HepG2 (cell line): ENCODE results near the gene NME7. TPM values are rescaled to one million over a fixed set of nuclear protein-coding genes. Genes with fewer than 3 reads are reported as not detected.

Experiments
- ATF1 ChIP-seq: IDR thresholded peaks from 2 replicates; pipeline ENCODE4 v1.6.1; 2016; ENCODE audit warnings: mild to moderate bottlenecking, control low read depth
- ATRX ChIP-seq: sonication (generic); formaldehyde crosslinking; IDR thresholded peaks from 2 replicates; pipeline ENCODE4 v1.4.0; 2020; ENCODE audit warnings: missing genetic modification reagents, borderline replicate concordance
- BCL3 ChIP-seq: sonication (generic); formaldehyde crosslinking; IDR thresholded peaks from 2 replicates; pipeline ENCODE4 v1.5.1; 2020; ENCODE audit warnings: mild to moderate bottlenecking, missing genetic modification reagents, moderate library complexity
- IKZF4 ChIP-seq: sonication (generic); formaldehyde crosslinking; IDR thresholded peaks from 2 replicates; pipeline ENCODE4 v1.5.1; 2020; ENCODE audit warnings: borderline replicate concordance, mild to moderate bottlenecking, low read depth, missing genetic modification reagents; ENCODE audit errors: not compliant biosample characterization
- KAT2B ChIP-seq: fragments of 150-350 bp; IDR thresholded peaks from 2 replicates; pipeline ENCODE4 v1.6.1; 2014; ENCODE audit warnings: low read depth, low read length, borderline replicate concordance
- KDM3A ChIP-seq: IDR thresholded peaks from 2 replicates; pipeline ENCODE4 v1.6.1; 2018; ENCODE audit warnings: low read depth, missing compliant biosample characterization
- MAFK ChIP-seq, 2 experiments: IDR thresholded peaks in 1 of 2; conservative IDR thresholded peaks in 1 of 2; 2 replicates each; pipeline ENCODE4 v1.6.1; 2011; ENCODE audit warnings: improper control_type of control experiment in 2 of 2, low read length in 2 of 2
- MIER3 ChIP-seq: IDR thresholded peaks from 2 replicates; pipeline ENCODE4 v1.6.1; 2016; ENCODE audit warnings: missing compliant biosample characterization, borderline replicate concordance
- REXO4 ChIP-seq: sonication (generic); formaldehyde crosslinking; IDR thresholded peaks from 2 replicates; pipeline ENCODE4 v1.8.0; 2022; ENCODE audit warnings: missing genetic modification reagents, mild to moderate bottlenecking, borderline replicate concordance
- THAP7 ChIP-seq: sonication (generic); formaldehyde crosslinking; IDR thresholded peaks from 2 replicates; pipeline ENCODE4 v1.8.1; 2023; ENCODE audit warnings: mild to moderate bottlenecking, missing genetic modification reagents
- ZNF264 ChIP-seq: sonication (generic); formaldehyde crosslinking; IDR thresholded peaks from 2 replicates; pipeline ENCODE4 v1.4.0; 2020; ENCODE audit warnings: missing genetic modification reagents
- ZNF672 ChIP-seq: sonication (generic); formaldehyde crosslinking; IDR thresholded peaks from 2 replicates; pipeline ENCODE4 v1.8.1; 2022; ENCODE audit warnings: missing genetic modification reagents
- ZNF703 ChIP-seq: sonication (generic); formaldehyde crosslinking; IDR thresholded peaks from 2 replicates; pipeline ENCODE4 v1.5.1; 2020; ENCODE audit warnings: missing genetic modification reagents, mild to moderate bottlenecking, moderate library complexity, borderline replicate concordance
- polyA plus RNA-seq, 8 experiments: library from polyadenylated mRNA; depleted of rRNA in 3 of 8; stranded (reverse) in 7 of 8; unstranded in 1 of 8; fragments of >200 nt; fragmentation: Illumina TruSeq in 4 of 8; extraction: Trizol in 4 of 8; gene quantifications; 2 replicates each; pipeline versions ENCODE4 v1.2.1 to v1.2.3, GENCODE V29; 2011 to 2016; ENCODE audit warnings: low read depth in 4 of 8, missing spikeins in 1 of 8, mixed read lengths in 1 of 8; ENCODE audit not compliant: insufficient read depth in 1 of 8
- total RNA-seq, 5 experiments: library from RNA; depleted of rRNA; stranded (reverse); fragments of >200 nt; fragmentation: Illumina TruSeq; extraction: Trizol; gene quantifications; 2 replicates each; pipeline ENCODE4 v1.2.3, GENCODE V29; 2016; ENCODE audit warnings: low read depth in 1 of 5
- TF ChIP-seq, protein P1 (sequence below): fragments of 450-650 bp; IDR thresholded peaks from 2 replicates; pipeline ENCODE4 v1.6.1; 2017; ENCODE audit warnings: mild to moderate bottlenecking
- TF ChIP-seq, protein P2 (sequence below), 2 experiments: IDR thresholded peaks; 2 replicates each; pipeline ENCODE4 v1.6.1; 2011 to 2012; ENCODE audit warnings: low read length in 2 of 2, borderline replicate concordance in 1 of 2, low read depth in 1 of 2, mild to moderate bottlenecking in 1 of 2, moderate library complexity in 1 of 2
- TF ChIP-seq, protein P3 (sequence below): sonication (generic); formaldehyde crosslinking; IDR thresholded peaks from 2 replicates; pipeline ENCODE4 v1.5.0; 2020; ENCODE audit warnings: missing genetic modification reagents, mild to moderate bottlenecking, borderline replicate concordance

The NME7 gene
- total and polyA plus RNA-seq, 2 of the 13 experiments (the other 11 are each of a cell fraction or from before 2014, with no cell fraction given): 9.4 to 22.5 TPM

GRCh38 chr1:169105434-169106094 is 262.0 kb downstream of the NME7 start (continued):
- TF ChIP-seq IKZF4 (CRISPR knock-in tag) (no peak), REXO4 (CRISPR knock-in tag) (no peak), KAT2B (no peak), ZNF672 (CRISPR knock-in tag) (no peak), ATF1 (CRISPR knock-in tag) (no peak), THAP7 (CRISPR knock-in tag) (peak; percentile 46; the same call in 1 of the 2 replicates), ATRX (CRISPR knock-in tag) (no peak), ZNF703 (CRISPR knock-in tag) (no peak), KDM3A (CRISPR knock-in tag) (peak; percentile 27; the same call in 1 of the 2 replicates), MAFK (conservative IDR thresholded peaks at IDR 0.05 in 1 of 2, IDR thresholded peaks at IDR 0.05 in 1 of 2; ENCODE audit: low read length in 2 of 2) (no peak), ZNF264 (CRISPR knock-in tag) (peak; percentile 66; the same call in 1 of the 2 replicates), MIER3 (CRISPR knock-in tag) (peak; percentile 67; the same call in 1 of the 2 replicates), BCL3 (peak; percentile 97)
- TF ChIP-seq, protein P1, sequence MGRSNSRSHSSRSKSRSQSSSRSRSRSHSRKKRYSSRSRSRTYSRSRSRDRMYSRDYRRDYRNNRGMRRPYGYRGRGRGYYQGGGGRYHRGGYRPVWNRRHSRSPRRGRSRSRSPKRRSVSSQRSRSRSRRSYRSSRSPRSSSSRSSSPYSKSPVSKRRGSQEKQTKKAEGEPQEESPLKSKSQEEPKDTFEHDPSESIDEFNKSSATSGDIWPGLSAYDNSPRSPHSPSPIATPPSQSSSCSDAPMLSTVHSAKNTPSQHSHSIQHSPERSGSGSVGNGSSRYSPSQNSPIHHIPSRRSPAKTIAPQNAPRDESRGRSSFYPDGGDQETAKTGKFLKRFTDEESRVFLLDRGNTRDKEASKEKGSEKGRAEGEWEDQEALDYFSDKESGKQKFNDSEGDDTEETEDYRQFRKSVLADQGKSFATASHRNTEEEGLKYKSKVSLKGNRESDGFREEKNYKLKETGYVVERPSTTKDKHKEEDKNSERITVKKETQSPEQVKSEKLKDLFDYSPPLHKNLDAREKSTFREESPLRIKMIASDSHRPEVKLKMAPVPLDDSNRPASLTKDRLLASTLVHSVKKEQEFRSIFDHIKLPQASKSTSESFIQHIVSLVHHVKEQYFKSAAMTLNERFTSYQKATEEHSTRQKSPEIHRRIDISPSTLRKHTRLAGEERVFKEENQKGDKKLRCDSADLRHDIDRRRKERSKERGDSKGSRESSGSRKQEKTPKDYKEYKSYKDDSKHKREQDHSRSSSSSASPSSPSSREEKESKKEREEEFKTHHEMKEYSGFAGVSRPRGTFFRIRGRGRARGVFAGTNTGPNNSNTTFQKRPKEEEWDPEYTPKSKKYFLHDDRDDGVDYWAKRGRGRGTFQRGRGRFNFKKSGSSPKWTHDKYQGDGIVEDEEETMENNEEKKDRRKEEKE: no peak
- TF ChIP-seq, protein P2, sequence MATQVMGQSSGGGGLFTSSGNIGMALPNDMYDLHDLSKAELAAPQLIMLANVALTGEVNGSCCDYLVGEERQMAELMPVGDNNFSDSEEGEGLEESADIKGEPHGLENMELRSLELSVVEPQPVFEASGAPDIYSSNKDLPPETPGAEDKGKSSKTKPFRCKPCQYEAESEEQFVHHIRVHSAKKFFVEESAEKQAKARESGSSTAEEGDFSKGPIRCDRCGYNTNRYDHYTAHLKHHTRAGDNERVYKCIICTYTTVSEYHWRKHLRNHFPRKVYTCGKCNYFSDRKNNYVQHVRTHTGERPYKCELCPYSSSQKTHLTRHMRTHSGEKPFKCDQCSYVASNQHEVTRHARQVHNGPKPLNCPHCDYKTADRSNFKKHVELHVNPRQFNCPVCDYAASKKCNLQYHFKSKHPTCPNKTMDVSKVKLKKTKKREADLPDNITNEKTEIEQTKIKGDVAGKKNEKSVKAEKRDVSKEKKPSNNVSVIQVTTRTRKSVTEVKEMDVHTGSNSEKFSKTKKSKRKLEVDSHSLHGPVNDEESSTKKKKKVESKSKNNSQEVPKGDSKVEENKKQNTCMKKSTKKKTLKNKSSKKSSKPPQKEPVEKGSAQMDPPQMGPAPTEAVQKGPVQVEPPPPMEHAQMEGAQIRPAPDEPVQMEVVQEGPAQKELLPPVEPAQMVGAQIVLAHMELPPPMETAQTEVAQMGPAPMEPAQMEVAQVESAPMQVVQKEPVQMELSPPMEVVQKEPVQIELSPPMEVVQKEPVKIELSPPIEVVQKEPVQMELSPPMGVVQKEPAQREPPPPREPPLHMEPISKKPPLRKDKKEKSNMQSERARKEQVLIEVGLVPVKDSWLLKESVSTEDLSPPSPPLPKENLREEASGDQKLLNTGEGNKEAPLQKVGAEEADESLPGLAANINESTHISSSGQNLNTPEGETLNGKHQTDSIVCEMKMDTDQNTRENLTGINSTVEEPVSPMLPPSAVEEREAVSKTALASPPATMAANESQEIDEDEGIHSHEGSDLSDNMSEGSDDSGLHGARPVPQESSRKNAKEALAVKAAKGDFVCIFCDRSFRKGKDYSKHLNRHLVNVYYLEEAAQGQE (IDR thresholded peaks at IDR 0.05; ENCODE audit: borderline replicate concordance in 1 of 2, low read depth in 1 of 2, low read length in 2 of 2): peak in 1 of 2 experiments; percentile 22; a peak in 1 of 4 replicates
- TF ChIP-seq, protein P3, sequence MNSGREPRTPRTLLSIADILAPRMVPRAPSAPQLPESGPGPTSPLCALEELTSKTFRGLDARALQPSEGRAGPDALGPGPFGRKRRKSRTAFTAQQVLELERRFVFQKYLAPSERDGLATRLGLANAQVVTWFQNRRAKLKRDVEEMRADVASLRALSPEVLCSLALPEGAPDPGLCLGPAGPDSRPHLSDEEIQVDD (CRISPR knock-in tag): 0 out of 2 replicates have a peak, but pooled peaks have one; percentile 27
